GM15510 (cell line): Measurements from ENCODE around the gene MTERF4.

Source experiments
- POLR2A ChIP-seq: IDR thresholded peaks from 3 replicates; pipeline ENCODE4 v1.6.1; 2011; ENCODE audit warnings: borderline replicate concordance; ENCODE audit not compliant: insufficient read length; ENCODE audit errors: extremely low read depth

The MTERF4 gene

DNA sequence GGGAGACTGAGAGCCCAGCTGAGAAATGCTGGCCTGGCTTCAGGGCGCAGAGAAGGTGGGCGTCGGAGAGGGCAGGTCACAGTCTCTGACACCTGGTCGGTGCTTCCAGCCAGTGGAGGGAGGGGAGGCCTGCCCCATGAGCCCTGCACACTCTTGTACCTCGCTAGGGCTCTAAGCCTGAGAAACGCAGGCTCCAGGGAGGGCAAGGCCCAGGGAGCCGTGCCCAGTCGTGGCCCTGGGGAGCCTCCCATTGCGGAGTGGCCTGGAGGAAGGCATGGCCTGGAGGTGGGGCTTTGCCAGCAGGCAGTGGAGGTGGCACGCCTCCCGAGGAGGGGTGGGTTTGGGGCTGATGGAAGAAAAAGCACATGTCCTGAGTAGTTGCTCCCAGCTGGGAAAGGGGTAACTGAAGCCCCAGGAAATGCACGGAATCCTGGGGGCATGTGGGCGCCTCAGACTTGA, 39.0 kb downstream of the MTERF4 start:
- TF ChIP-seq POLR2A = no peak

DNA sequence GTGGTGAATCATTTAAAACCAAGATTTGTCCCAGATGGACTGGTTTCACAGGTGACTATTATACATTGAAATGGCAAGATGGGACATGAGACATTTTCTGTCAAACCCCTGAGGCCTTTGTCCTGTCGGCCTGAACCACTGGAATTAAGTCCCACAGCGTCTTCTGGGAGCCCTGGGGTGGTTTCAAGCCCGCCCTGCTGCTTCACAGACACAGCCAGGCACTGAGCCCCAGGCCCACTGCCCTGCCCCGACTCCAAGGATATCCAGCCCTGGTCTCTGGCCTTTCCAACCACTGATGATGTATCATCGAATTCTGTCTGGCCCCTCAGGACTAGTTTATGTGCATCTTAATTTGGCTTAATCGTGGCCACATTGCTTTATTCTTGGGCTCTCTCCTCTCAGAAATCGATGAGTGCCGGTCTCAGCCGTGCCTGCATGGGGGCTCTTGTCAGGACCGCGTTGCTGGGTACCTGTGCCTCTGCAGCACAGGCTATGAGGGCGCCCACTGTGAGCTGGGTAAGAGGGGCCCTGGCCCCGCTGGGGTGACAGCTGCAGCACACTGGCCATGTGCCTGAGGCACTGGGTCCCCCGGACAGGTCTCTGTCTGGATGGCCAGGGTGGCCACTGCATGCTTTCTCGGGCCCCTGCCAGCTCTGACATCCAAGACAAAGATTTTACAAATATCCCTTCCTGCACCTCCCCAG, 39.5 kb downstream of the MTERF4 start:
- no peak for TF ChIP-seq POLR2A

DNA sequence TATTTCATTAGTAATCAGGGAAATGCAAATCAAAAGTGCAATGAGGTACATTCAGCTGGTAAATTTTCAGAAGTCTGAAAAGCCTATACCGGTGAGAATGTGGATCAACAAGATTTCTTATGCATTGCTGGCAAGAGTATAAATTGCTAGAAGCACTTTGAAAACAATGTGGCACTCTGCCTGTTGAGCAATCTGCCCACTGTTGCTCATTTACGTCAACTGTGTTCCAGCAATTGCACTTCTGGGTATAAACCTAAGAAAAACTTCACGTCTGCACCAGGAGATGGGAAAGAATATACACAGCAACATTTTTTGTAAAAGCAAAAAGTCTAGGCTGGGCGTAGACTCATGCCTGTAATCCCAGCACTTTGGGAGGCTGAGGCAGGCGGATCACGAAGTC, 40.8 kb downstream of the MTERF4 start:
- TF ChIP-seq POLR2A = no peak

DNA sequence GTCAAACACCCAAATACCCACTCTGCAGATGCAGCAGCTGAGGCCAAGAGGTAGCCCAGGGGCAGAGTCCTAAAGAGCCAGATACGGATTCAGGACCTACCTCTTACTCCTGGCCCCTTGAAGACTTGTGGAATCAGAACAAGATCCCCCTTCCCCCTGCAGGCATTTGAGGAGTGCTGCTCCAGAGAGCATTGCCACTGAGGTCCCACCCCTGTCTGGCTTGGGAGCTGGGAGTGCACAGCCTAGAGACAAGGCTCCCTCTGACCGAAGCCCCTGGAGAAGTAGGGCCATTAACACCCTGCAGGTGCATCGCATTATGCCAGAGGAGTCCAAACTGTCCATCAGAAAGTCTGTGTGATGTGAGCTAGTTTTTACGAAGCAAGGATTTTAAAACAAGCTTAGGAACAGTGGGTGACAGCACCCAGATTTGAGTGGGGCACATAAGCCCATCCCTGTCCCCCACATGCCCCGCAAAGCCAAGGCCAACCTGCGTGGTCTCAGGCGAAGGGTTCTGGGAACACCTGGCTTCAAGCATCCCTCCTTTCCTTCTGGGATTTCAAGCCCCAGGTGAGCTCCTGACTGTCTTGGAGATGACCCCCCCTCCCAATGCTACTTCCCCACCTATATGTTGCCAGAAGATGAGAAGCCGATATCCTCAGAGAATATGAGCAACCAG, 48.4 kb downstream of the MTERF4 start:
- no peak for TF ChIP-seq POLR2A

- no peak for TF ChIP-seq POLR2A
Observed at GRCh38 chr2:241052677-241053360, 49.3 kb downstream of the MTERF4 start.

- no peak for TF ChIP-seq POLR2A
Observed at GRCh38 chr2:241051578-241052487, 50.3 kb downstream of the MTERF4 start.

- no peak for TF ChIP-seq POLR2A
Observed at GRCh38 chr2:241050624-241051577, 51.2 kb downstream of the MTERF4 start.

DNA sequence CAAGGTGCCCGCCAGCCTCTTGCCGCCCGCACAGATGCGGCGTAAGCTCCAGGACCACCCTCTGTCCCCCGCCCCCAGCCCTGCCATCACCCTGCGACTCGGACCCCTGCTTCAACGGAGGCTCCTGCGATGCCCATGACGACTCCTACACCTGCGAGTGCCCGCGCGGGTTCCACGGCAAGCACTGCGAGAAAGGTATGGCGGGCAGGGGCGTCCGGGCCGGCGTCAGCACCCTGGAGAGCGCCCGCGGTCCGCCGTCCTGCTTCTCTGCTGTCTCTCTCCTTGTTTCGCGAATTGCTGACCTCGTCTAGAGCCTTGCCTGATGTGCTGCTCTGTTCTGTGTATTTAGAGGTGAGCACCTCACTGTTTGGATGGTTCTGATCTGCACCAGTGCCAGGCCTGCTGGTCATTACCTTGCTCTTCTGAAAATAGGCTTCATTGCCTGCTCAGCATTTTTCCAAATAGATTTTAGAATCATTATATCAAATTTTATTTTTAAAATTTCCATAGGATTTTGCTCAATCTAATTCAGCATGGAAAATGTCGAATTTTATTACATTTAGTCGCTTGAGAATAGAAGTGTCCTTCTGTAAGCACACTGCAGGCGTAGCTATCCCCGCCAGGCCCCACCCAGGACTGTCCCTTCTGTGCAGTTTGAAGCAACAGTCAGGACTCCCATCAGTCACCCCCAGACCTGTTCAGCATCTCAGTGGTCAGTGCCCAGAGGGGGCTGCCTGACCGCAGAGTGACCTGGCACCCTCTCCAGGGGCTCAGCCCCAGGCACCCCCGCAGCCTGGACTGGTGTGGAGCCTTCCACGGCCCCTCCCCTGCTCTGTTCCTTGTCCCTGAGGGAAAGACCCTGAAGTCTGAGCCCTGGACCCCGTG, 52.1 kb downstream of the MTERF4 start:
- no peak for TF ChIP-seq POLR2A

- TF ChIP-seq POLR2A = no peak
Observed at GRCh38 chr2:241048949-241049343, 53.1 kb downstream of the MTERF4 start.

DNA sequence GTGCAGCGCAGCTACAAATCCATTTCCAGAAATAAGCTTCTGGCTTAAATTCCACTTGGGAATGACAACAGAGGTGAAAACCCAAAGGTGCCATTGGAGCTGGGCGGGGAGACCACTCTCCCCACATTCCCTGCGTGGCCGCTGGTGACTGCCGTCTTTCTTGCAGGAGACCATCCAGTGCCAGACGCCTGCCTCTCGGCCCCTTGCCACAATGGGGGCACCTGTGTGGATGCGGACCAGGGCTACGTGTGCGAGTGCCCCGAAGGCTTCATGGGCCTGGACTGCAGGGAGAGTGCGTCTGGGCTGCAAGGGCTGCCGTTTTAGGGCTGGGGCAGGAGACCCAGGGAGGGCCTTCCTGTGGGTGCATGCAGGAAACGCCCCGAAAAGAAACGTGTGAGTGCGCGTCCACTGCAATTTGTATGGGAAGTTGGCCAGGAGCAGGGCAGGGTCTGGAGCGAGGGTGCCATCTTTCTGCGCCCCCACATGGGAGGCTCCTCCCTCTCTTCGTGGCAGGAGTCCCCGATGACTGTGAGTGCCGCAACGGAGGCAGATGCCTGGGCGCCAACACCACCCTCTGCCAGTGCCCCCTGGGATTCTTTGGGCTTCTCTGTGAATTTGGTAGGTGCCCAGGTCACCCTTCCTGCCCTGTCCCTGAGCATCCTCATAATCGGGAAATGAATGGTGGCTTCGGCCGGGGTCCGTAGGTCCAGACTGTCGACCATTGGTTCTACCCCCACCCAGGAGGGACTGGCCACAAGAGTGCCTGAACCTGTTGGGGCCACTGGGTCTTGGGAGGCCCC, 53.7 kb downstream of the MTERF4 start:
- TF ChIP-seq POLR2A = no peak

DNA sequence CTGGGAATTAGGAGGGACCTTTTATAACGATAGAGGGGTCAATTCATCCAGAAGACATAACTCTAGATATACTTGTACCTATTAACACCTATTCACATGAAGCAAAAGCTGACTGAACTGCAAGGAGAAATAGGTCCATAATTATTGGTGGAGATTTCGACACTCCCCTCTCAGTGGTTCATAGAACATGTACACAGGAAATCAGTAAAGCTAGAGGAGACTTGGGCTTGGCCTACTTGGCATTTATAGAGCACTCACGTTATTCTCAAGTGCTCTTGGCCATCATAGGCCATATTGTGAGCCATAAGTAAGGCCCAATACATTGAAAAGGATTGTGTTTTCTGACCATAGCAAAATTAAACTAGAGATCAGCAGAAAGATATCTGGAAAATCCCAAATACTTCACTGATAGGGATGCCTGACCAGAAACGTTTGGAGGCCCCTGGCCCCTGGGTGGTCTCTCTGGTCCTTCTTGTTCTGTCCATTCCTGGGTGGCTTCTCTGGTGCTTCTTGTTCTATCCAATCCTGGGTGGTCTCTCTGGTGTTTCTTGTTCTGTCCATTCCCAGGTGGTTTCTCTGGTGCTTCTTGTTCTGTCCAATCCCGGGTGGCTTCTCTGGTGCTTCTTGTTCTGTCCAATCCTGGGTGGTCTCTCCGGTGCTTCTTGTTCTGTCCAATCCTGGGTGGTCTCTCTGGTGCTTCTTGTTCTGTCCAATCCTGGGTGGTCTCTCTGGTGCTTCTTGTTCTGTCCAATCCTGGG, 54.7 kb downstream of the MTERF4 start:
- TF ChIP-seq POLR2A = no peak
